Gastrocnemius medialis (tissue), 4 donors: ENCODE results near the gene SETBP1. TPM values are rescaled to one million over a fixed set of nuclear protein-coding genes. Genes with fewer than 3 reads are reported as not detected.

Source experiments
- ATAC-seq, 2 donors: fragments of 150-250 bp; one replicate each; pipeline ENCODE4 v1.9.1; 2016
- DNase-seq, 2 donors: peaks; one replicate each; pipeline ENCODE4 v3.0.0-alpha.2; 2019
- H3K27ac ChIP-seq, 4 donors: fragments of 200-600 bp; sonication (generic); 1 replicate in 1 of 4; 2 replicates in 3 of 4; pipeline ENCODE4 v1.5.1; 2016 to 2018; ENCODE audit warnings: mild to moderate bottlenecking in 2 of 4, moderate library complexity in 1 of 4
- H3K27me3 ChIP-seq, 3 donors: fragments of 200-600 bp; sonication (generic) in 2 of 3; 1 replicate in 1 of 3; 2 replicates in 2 of 3; pipeline versions ENCODE4 v1.5.1 to v1.6.0; 2016 to 2019; ENCODE audit warnings: mild to moderate bottlenecking in 1 of 3, moderate library complexity in 1 of 3
- H3K36me3 ChIP-seq, 2 donors: fragments of 200-600 bp; sonication (generic) in 1 of 2; one replicate each; pipeline ENCODE4 v1.5.1; 2017 to 2018
- H3K4me1 ChIP-seq, 2 donors: fragments of 200-600 bp; sonication (generic) in 1 of 2; one replicate each; pipeline ENCODE4 v1.5.1; 2016 to 2017; ENCODE audit warnings: mild to moderate bottlenecking in 2 of 2
- H3K4me3 ChIP-seq, 4 donors: fragments of 200-600 bp; sonication (generic) in 3 of 4; 1 replicate in 1 of 4; 2 replicates in 3 of 4; pipeline ENCODE4 v1.5.1; 2016 to 2019; ENCODE audit warnings: mild to moderate bottlenecking in 2 of 4
- H3K9me3 ChIP-seq, 3 donors: fragments of 200-600 bp; sonication (generic) in 2 of 3; 1 replicate in 1 of 3; 2 replicates in 2 of 3; pipeline ENCODE4 v1.5.1; 2016 to 2019
- CTCF ChIP-seq, 5 experiments: fragments of 450-650 bp in 3 of 5; fragments of 200-600 bp in 2 of 5; sonication (generic) in 2 of 5; IDR thresholded peaks in 4 of 5; conservative IDR thresholded peaks in 1 of 5; 1 replicate in 4 of 5; 2 replicates in 1 of 5; pipeline ENCODE4 v1.5.1; 2016 to 2019; ENCODE audit warnings: antibody characterized with exemption in 5 of 5, mild to moderate bottlenecking in 3 of 5, moderate library complexity in 3 of 5
- POLR2A ChIP-seq, 2 donors: fragments of 450-650 bp; IDR thresholded peaks; one replicate each; pipeline ENCODE4 v1.6.1; 2017; ENCODE audit warnings: antibody characterized with exemption in 2 of 2, mild to moderate bottlenecking in 2 of 2, moderate library complexity in 2 of 2
- in situ Hi-C, 4 donors: fragments of 200-750 bp; cut with MboI; loops; one replicate each; pipeline versions ENCODE4 v1.15.0 to v1.8.0; 2017; ENCODE audit warnings: low sequenced_read_pairs in 4 of 4
- intact Hi-C: fragments of 100-400 bp; cut with DNase I; formaldehyde crosslinking; loops from one replicate; pipeline ENCODE4 v1.15.1; 2023; ENCODE audit warnings: low total_unique reads
- total RNA-seq, 4 donors: library from RNA; depleted of rRNA; stranded (reverse); fragments of >200 nt; gene quantifications; one replicate each; pipeline versions ENCODE4 v1.1.0 to v1.2.3, GENCODE V29; 2016

Gene SETBP1
- total RNA-seq, 4 donors from 2014 or later: 9.2 to 20.0 (median 15.3) TPM

DNA sequence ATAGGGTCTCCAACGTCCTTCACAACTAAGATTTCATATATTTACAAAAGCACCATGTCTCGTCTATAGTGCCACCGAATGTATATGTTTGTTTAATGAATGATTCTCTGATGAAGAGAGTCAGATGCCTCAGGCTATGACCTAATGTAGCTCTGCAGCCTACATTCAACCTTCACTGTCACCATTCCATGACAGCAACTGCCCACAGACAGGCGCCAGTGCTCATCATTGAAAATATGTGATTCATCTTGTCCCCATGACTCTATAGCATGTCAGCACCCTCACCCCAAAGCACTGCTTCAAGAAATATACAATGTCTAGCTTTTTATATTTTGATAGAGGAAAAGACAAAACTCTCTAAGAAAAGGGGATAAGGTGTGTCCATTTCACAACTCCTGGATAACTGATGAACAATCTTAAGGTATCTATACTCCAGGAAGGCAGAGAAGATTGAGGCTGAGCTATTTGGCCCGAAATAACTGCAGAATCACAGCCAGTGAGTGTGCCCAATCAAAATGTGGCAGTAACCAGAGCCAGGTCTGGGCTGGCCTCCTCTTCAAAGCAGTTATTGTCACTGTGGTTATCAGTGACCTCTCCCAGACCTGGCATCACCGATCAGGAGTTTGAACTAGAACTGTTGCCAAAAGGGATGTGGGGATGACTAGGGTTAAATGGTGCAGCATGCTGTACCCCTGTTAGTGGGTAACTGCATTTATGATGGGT is 246.6 kb downstream of the SETBP1 start:
- H3K9me3 ChIP-seq: no peaks in the 10 kb centered on the region
- DNase-seq (no peak), ATAC-seq (peak; percentile 51 to 63)
- H3K27me3 ChIP-seq: no peaks in the 10 kb centered on the region
- no peak overlapping the region for H3K27ac ChIP-seq
- in situ Hi-C loops: no loop called here
- no peak overlapping the region for H3K4me3 ChIP-seq
- H3K36me3 ChIP-seq: no peaks in the 10 kb centered on the region
- TF ChIP-seq CTCF (IDR thresholded peaks at IDR 0.05 in 4 of 5, conservative IDR thresholded peaks at IDR 0.05 in 1 of 5): no peak
- no peak for TF ChIP-seq POLR2A (IDR thresholded peaks at IDR 0.05)
- intact Hi-C loops: no loop called here
- H3K4me1 ChIP-seq: peaks cover 10 to 21% of the 10 kb centered on the region in 2 donors

DNA sequence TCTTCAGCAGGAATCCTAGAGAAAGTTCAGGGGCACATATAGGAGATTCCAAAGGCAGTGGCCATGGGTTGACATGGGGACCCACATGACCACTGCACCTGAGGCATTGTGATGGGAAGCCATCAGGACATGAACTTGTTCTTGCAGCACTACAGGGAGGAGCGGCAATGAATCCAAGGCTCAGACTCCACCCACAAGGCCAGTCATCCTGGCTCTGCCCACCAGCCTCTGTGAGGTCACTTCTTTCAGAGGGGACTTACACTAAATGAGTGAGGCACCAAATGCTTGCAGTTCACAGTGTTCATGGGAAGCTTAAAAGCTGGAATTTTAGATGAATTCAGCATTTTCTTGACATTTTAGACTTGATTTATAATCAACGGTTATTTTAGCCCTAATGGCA is 254.2 kb downstream of the SETBP1 start:
- in situ Hi-C loops: no loop called here
- Histone ChIP-seq H3K4me1 (peaks cover 12% of the 10 kb centered on the region in 2 donors), H3K27me3 (no peaks in the 10 kb centered on the region), H3K9me3 (no peaks in the 10 kb centered on the region), H3K4me3 (no peak overlapping the region), H3K27ac (no peak overlapping the region), H3K36me3 (no peaks in the 10 kb centered on the region)
- intact Hi-C loops: no loop called here
- no peak for ATAC-seq
- no peak for TF ChIP-seq POLR2A (IDR thresholded peaks at IDR 0.05)
- no peak for TF ChIP-seq CTCF (IDR thresholded peaks at IDR 0.05 in 4 of 5, conservative IDR thresholded peaks at IDR 0.05 in 1 of 5)
- DNase-seq: no peak

DNA sequence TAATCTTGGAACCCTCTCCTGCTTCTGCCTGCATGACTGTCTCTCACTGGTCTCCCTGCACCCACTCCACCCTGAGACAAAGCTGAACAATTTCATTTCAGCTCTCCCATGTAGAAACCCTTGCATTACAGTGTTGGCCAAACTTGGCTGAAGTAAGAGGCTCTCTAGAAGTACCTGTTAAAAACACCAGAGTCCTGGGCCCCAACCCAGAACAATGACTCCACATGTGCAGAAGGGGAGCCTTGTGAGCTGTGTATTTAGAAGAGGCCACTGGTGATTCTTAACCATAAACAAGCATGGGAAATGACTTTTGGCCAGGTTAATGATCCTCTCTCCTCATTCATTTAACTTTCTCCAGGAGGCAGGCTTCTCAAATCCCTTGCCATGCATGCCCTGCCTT is 254.8 kb downstream of the SETBP1 start:
- in situ Hi-C loops: no loop called here
- Histone ChIP-seq H3K4me1 (peaks cover 12% of the 10 kb centered on the region in 2 donors), H3K27ac (no peak overlapping the region), H3K9me3 (no peaks in the 10 kb centered on the region), H3K4me3 (no peak overlapping the region), H3K36me3 (no peaks in the 10 kb centered on the region), H3K27me3 (no peaks in the 10 kb centered on the region)
- intact Hi-C loops: no loop called here
- no peak for ATAC-seq
- TF ChIP-seq CTCF (IDR thresholded peaks at IDR 0.05 in 4 of 5, conservative IDR thresholded peaks at IDR 0.05 in 1 of 5) (no peak), POLR2A (IDR thresholded peaks at IDR 0.05) (no peak)
- no peak for DNase-seq

DNA sequence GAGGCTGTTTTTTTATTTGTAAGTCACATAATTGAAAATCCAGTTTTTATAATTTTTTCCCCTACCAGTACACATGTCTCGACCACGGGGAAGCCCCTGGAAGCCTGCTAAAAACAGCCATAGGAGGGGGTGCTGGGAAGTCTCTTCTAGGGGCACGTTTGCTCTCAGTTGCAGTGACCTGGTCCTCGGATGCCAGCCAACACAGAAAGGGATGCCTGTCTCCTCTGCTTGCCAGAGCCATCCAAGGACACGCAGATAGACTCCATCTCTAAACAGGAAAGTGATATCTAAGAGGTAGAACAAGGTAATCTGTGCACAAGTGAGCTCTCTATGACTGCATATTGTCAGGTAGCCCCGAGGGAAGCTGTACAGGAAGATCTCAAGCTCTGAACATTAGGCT is 255.8 kb downstream of the SETBP1 start:
- TF ChIP-seq CTCF (IDR thresholded peaks at IDR 0.05 in 4 of 5, conservative IDR thresholded peaks at IDR 0.05 in 1 of 5) (no peak), POLR2A (IDR thresholded peaks at IDR 0.05) (no peak)
- intact Hi-C loops (no loop called here), in situ Hi-C loops (no loop called here)
- Histone ChIP-seq H3K9me3 (no peaks in the 10 kb centered on the region), H3K27me3 (no peaks in the 10 kb centered on the region), H3K36me3 (no peaks in the 10 kb centered on the region), H3K4me1 (peaks cover 15 to 17% of the 10 kb centered on the region in 2 donors), H3K27ac (no peak overlapping the region), H3K4me3 (no peak overlapping the region)
- no peak for DNase-seq
- no peak for ATAC-seq
